Measurements from ENCODE around the gene NOSIP.
A peak's percentile ranks its signal among the peaks of the same experiment; 100 is the strongest.

Gene NOSIP

DNA sequence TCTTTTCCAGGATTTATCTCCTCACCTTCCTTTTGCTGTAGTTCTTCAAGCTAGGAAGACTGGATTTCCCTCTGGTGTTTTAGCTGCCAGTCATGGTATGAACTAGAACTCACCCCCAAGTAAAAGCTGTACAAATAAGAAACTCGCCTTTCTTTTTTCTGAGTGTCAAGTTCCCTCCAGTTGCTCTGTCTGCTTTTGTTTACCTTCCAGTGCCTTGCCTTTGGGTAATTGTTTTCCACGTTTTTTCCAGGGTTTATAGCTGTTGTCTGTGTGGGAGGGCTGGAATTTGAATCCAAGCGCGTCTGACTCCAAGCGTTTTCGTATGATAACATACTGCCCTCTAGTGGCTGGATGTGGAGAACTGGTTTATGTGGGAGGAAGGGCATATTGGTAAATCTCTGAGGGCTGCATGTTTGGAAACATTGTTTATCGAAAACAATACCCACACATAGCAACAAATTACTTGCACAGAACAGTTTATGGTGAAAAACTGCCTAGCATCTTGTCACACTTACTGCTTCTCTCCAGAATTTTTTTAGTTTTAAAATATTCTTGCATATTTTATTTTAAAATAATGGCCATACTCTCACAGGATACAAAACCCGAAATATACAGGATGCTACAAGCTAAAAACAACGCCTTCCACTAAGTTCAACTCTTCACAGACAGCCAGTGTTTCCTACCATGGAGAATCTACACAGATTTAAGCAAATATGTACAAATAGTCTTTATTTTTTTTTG lies 33.4 kb downstream of the NOSIP start:
- DNase-seq = peak in 37 of 51 donors; percentile 4 to 84 (median 42)

DNA sequence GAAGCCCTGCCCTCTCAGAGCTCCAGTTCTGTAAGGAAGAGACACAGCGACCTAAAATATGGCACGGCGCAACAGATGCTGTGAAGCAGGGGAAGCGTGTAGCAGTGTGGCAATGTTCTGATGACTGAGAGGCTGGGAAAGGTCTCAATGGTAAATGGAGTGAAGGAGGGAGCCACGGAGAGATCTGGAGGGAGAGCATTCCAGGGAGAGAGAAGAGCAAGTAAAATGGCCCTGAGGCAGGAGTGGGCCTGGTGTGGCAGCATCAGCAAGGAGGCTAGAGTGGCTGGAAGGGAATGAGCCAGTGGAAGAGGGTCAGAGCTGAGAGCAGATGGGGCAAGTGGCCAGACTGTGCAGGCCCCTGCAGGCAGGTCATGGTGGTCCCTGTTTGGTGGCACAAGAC lies 36.2 kb downstream of the NOSIP start:
- no peak for DNase-seq

DNA sequence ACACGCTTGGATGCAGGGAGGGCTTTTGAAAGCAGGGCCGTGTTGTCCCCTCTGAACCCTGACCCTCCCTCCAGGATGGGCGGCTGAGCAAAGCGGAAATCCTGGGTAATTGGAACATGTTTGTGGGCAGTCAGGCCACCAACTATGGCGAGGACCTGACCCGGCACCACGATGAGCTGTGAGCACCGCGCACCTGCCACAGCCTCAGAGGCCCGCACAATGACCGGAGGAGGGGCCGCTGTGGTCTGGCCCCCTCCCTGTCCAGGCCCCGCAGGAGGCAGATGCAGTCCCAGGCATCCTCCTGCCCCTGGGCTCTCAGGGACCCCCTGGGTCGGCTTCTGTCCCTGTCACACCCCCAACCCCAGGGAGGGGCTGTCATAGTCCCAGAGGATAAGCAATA lies 37.3 kb downstream of the NOSIP start:
- no peak for DNase-seq

DNA sequence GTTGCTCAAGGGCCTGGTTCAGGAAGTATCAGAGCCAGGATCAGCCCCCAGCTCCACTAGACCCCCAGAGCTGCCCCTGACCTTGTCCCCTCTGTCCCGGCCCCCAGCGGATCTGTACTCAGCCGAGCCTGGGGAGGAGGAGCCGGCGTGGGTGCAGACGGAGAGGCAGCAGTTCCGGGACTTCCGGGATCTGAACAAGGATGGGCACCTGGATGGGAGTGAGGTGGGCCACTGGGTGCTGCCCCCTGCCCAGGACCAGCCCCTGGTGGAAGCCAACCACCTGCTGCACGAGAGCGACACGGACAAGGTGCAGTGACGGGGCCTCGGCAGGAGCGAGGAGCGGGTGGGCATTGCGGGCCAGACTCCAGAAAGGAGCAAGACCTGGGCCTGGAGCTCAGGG lies 37.9 kb downstream of the NOSIP start:
- no peak for DNase-seq

DNA sequence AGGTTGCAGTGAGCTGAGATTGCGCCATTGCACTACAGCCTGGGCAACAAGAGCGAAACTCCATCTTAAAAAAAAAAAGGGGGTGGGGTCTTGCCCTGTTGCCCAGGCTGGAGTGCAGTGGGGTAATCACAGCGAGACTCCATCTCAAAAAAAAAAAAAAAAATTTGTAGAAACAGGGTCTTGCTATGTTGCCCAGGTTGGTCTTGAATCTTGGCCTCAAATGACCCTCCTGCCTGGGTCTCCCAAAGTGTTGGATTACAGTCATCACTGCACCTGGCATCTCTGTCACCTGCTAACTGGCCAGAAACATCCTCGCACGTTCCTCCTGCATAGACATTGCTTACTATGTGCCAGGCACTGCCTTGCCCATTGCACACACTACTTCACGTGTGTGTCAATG lies 38.4 kb downstream of the NOSIP start:
- DNase-seq = no peak

DNA sequence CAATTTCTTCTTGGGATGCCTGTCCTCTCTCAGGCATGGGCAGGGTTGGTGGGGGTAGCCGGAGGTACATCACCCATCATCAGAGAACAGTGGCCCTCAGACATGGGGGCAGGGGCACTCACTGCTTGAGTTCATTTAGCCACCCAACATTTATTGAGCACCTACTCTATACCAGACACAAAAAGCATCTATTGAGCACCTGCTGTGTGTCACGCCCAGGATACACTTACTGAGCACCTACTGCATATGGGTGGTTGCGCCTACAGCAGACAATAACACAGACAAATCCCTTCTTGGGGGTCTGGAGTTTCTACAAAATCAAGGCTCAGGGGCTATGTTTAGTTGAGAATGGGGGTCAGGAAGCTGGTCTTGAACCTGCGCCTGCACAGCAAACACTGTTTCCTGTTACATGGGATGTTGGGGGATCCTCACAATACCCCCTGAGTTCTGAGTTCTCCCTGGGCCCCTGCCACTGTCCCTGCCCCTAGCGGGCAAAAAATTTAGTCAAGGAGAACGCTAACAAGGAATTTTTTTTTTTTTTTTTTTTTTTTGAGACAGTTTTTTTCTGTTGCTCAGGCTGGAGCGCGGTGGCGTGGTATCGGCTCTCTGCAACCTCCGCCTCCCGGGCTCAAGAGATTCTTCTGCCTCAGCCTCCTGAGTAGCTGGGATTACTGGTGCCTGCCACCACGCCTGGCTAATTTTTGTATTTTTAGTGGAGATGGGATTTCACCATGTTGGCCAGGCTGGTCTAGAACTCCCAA lies 41.0 kb downstream of the NOSIP start:
- no peak for DNase-seq

DNA sequence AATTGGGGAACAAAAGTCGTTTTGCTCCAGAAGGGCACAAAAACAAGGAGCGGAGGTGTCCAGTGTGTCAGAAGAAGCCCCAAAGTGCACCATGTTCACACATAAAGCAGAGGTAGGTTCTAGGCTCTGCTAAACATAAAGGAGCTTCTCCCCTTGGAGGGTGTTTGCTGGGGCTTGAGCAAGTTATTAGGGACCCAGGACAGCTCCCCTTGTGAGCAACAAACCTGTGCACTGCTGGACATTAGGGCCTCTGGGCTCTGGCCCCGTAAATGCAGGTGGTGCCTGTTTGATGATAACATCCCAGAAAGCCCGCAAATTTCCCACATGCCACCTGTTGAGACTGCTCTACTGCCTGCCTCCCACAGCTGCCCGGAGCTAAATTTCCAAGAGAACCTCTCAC lies 41.7 kb downstream of the NOSIP start:
- DNase-seq = no peak

DNA sequence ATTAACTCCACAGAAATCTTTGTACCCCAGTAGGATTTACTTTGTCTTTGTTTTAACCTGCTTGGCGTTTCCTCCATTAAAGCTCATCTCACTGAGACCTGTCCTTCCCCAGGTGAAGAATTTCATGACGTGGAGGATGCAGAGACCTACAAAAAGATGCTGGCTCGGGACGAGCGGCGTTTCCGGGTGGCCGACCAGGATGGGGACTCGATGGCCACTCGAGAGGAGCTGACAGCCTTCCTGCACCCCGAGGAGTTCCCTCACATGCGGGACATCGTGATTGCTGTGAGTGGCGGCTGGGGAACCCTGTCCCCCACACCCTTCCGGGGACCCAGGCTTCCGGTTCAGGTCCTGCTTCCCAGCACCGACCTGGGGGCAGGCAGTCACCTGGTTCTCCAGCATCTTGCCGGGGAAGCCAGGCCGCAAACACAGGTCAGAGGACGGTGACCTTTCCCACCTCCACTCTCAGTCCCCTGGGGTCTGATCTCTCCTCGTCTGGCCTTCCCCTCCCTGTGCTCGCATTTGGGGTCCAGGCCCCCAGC lies 43.4 kb downstream of the NOSIP start:
- DNase-seq = no peak

DNA sequence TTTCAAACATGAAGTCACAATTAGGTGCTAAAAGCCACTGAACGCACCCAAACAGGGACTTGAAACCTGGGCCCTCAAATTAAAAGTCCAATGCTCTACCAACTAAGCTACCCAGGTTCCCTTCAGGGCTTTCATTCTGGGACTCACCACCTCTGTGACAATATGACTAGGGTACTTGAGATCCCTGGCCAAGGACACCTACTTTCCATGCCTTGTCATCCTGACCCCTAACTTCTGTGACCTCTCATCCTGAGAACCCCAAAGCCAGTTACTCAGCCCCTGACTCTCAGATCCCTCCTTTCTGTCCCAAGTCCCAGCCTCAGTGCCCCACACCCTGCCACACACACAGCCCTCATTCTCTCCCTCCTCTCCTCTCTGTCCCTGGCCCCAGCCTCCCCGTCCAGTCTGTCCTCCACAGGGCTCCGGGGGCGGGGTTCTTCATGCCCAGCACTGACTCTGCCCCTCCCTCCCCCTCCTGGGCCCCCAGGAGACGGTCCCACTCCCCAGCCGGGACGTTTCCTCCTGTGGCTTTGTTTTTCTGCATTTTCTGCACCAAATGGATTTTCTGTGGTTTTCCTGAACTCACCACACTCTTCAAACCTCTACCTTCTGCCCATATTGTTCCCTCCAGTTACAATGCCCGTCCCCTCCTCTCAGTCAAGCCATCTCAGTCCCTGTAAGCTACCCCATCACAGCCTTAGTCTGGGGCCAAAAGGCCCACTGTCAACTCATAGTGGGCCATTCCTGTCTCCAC lies 45.5 kb downstream of the NOSIP start:
- no peak for DNase-seq

DNA sequence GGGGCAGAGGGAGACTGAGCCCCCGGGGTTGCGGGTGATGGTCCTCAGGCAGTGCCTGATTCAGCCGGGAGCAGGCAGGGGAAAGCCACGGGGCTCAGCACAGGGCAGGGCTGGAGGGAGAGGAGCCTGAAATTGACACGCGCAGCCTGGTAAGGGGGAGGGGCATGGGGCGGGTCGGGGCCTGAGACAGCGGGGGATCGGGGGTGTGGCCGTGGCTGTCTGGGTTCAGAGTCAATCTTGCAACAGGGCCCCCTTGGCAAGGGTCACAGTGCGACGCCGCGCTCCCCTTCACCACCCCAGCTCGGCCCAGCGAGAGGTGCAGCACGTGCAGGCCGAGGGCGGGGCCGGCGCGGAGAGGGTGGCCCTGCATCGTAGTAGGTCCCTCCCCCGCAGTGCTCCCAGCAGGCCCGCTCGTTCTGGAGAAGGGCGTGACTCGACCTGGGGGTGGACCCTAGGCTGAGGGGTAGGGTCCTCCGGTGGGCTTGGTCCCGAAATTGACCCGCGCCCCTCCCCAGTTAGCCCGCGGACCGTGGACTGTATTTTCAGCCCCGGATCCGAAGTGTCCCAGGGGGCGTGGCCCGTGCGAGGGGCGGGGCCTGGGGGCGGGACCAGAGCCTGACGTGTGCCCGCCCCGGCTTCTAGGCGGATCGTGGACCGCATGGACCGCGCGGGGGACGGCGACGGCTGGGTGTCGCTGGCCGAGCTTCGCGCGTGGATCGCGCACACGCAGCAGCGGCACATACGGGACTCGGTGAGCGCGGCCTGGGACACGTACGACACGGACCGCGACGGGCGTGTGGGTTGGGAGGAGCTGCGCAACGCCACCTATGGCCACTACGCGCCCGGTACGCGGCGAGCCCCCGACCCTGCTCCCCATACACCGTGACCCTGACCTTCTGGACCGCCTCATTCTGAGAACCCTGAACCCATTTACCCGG lies 46.5 kb downstream of the NOSIP start:
- DNase-seq = peak in 45 of 51 donors; percentile 7 to 82 (median 53)

DNA sequence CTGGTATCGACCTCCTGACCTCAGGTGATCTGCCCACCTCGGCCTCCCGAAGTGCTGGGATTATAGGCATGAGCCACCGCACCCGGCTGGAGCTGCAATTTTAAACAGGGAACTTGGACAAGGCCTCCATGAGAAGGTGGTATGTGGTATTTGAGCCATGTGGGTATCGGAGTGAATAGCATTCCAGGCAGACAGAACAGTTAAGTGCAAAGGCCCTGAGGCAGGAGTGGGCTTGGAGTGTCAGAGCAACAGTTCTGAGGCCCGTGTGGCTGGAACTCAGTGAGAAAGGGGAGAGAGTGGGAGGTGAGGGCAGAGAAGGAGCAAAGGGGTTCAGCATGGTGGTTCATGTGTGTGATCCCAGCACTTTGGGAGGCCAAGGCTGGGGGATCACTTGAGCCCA lies 49.6 kb downstream of the NOSIP start:
- DNase-seq = no peak

DNA sequence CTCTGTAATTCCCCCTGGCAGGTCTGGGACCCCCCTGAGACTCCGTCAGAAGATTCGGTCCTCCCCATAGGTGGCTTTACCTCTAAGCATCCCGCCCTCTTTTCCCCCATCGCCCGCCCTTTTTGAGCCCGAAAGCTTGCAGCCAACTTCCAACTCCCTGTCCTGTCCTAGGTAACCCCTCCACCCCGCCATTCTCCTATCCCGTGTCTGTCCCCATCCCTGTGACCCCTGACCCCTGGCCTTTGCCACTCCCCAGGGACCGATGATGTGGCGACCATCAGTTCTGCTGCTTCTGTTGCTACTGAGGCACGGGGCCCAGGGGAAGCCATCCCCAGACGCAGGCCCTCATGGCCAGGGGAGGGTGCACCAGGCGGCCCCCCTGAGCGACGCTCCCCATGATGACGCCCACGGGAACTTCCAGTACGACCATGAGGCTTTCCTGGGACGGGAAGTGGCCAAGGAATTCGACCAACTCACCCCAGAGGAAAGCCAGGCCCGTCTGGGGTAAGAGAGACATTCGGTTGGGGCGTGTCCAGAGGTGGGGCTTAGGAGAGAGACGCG lies 52.1 kb downstream of the NOSIP start:
- no peak for DNase-seq

DNA sequence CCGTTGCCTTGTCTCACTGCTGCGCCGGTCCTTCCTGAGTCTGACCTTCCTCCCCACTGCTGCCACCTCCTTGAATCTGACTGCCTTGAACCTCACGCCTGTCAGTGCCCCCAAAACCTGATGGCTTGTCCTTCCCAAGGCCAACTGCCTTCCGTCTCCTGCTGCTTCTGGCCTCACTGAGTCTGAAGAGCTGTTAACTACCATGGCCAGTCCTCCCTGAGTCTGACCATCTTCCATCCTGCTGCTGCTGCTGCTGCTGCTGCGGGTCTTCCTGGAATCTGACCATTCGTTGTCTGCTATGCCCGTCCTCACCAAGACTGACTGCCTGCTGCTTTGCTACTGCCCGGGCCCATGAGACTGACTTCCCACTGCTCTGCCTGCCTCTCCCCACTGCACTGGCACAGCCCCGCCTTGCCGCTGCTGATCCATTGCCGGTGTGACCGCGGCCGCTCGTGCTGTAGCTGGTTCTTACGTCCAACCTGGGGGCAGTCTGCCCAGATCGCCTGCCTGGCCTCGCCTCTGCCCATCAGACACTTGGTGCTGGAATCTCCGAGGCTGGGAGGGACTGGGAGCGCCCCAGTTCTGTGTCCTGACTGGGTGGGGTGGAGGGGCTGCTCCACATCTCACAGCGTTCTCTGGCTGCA lies 55.4 kb downstream of the NOSIP start:
- DNase-seq = no peak

DNA sequence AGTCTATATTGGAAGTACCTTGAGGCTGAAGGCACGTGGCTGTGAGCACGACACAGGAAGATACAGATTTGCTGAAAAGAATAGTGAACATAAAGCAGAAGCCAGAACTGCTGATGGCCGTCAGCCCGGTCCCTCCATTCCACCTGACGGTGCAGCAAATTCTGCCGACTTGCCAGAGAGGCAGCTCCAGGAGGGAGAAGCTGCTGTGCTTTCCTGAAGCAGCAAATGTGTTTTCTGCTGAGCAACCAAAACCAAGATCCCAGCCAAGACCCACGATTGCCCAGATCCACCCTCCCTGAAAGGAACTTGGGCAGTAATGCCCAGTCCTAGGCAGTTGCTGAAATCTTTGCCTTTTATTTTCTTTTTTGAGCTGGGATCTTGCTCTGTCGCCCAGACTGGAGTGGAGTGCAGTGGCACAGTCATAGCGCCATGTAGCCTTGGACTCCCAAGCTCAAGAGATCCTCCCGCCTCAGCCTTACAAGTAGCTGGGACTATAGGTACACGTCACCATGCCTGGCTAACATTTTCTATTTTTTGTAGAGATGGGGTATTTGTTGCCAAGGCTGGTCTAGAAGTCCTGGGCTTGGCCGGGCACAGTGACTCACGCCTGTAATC lies 59.5 kb downstream of the NOSIP start:
- DNase-seq = peak in 15 of 51 donors; percentile 8 to 47 (median 31)

DNA sequence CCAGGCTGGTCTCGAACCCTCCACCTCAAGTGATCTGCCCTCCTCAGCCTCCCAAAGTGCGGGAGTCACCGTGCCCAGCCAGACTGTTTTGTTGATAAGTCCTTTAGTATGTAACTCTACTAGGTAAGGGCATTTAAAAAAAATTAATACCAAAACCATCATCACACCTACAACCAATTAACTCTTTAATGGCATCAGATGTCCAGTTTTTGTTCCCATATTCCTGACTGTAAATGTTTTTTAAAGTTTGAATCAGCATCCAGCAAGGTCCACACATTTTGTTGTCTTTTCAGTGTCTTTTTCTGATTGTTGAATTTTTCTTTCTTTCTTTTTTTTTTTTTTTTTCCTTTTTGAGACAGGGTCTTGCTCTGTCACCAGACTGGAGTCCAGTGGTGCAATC lies 62.3 kb downstream of the NOSIP start:
- no peak for DNase-seq

DNA sequence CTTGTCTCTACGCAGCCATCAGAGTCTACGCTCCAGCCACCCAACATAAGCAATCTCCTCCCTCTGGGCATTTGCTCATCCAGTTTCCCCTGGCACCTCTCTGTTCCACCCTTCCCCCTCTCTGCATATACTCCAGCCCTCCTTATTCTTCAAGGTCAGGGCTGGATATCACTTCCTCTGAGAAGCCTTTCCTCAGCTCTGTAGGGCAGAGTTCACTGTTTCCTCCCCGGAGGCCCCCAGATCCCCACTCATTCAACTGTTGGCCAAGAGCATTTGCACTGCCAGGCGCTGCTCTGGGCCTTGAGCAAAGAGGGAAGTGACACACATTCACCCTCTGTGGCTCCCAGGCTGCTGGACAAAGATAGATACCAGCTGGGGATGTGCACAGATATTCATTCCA lies 64.6 kb downstream of the NOSIP start:
- DNase-seq = peak in 18 of 51 donors; percentile 7 to 49 (median 26)

DNA sequence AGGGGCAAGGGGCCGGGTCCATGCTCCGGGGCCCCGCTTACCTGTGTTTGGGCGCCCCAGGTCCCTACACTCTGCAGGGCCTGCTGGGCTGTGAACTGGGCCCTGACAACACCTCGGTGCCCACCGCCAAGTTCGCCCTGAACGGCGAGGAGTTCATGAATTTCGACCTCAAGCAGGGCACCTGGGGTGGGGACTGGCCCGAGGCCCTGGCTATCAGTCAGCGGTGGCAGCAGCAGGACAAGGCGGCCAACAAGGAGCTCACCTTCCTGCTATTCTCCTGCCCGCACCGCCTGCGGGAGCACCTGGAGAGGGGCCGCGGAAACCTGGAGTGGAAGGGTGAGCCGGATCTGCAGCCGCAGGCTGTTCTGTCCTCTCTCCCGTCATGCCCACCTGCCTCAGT lies 66.2 kb downstream of the NOSIP start:
- DNase-seq = no peak

DNA sequence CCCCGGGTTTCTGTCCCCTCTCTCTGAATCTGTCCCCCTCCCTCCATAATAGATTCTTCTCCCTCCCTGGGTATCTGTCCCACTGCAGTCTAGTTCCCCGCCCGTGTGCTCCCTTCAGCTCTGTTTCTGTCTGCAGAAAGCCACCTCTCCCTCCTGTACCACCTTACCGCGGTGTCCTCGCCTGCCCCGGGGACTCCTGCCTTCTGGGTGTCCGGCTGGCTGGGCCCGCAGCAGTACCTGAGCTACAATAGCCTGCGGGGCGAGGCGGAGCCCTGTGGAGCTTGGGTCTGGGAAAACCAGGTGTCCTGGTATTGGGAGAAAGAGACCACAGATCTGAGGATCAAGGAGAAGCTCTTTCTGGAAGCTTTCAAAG lies 66.6 kb downstream of the NOSIP start:
- no peak for DNase-seq

DNA sequence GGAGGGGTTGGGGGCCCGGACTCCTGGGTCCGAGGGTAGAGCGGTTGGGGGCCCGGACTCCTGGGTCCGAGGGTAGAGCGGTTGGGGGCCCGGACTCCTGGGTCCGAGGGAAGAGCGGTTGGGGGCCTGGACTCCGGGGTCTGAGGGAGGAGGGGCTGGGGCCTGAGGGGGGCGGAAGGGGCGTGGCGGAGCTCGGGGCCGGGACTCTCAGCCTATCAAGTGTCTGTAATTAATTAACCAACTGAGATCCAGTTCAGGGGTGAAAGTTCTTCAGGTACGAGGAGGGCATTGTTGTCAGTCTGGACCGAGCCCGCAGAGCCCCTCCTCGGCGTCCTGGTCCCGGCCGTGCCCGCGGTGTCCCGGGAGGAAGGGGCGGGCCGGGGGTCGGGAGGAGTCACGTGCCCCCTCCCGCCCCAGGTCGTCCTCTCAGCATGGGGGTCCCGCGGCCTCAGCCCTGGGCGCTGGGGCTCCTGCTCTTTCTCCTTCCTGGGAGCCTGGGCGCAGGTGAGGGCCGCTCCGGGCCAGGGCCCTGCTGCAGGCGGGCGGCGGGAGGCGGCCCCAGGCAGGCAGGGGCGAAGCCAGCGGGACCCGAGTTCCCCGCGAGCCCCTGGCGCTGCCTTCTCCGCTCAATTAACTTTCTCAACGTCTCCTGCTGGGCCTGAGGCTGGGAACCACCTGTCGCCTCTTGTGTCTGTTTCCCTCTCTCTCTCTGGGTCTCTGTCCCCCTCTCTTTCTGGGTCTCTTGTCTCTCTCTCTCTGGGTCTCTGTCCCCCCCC lies 67.2 kb downstream of the NOSIP start:
- peak in 15 of 51 donors; percentile 7 to 46 (median 19) for DNase-seq

Measured in hypothalamus (tissue), 51 donors.